AG04449 (cell line): Measurements from ENCODE around the gene TMEM51.
A peak's percentile ranks its signal among the peaks of the same experiment; 100 is the strongest.

Experiments used
- CTCF ChIA-PET: fragments of 350-600 bp; formaldehyde crosslinking; extraction: SDS; loops from one replicate; lab custom pipeline; 2021; ENCODE audit warnings: antibody characterized with exemption; lab: Yijun Ruan, JAX
- POLR2A ChIA-PET: fragments of 400-600, 350-600 bp; formaldehyde crosslinking; extraction: SDS; loops from one replicate; lab custom pipeline; 2020; ENCODE audit warnings: antibody characterized with exemption, inconsistent platforms; lab: Yijun Ruan, JAX
- DNase-seq: peaks from one replicate; pipeline ENCODE4 v3.0.0-alpha.2; 2010; ENCODE audit warnings: low read depth, low spot score
- H3K4me3 ChIP-seq: 2 replicates; pipeline ENCODE4 v1.5.1; 2011; ENCODE audit warnings: low read depth, mild to moderate bottlenecking, control low read depth, low read length
- TF ChIP-seq, protein P1 (sequence below): IDR thresholded peaks from one replicate; pipeline ENCODE4 v1.5.1; 2011; ENCODE audit warnings: mild to moderate bottlenecking, moderate library complexity, low read length, control low read depth, inconsistent platforms; ENCODE audit not compliant: insufficient read depth; ENCODE audit errors: missing control alignments

TMEM51 gene

DNA sequence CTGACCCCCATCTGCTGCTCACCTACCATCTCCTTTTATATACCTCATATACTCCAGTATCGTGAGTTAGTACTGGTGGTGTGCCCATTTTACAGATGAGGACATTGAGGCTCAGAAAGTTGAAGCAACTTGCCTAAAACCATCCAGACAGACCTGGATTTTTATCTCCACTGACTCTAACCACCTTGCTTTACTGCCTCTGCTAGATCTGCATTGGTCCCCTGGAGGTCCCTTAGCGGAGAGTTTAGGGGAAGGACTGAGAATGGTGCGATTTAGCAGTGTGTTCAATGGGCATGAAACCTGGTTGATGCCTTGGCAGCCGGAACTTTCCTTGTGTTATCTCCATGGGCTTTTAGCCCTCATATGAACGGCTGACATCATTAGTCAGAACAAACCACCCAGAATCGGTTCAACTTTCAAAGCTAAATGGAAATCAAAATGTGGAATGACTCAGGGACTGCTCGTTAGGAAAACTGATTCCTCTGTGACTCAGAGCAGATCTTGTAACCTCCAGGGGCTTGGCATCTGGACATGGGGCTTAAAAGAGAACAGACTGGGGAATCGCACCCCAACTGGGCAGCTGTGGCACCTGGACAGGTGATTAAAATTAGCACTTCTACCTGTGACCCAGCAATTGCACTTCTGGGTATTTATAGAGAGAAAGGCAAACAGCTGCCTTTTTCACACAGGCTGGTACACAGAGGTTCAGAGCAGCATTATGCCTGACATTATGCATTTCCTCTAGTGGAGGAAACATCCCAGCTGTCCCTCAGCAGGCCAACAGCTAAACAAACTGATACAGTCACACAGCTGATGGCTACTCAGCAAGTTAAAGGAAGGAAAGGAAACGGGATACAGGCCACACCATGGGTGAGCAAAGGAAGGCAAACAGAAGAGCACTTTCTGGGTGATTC, 25.3 kb downstream of the TMEM51 start:
- no peak overlapping the region for H3K4me3 ChIP-seq
- TF ChIP-seq, protein P1, sequence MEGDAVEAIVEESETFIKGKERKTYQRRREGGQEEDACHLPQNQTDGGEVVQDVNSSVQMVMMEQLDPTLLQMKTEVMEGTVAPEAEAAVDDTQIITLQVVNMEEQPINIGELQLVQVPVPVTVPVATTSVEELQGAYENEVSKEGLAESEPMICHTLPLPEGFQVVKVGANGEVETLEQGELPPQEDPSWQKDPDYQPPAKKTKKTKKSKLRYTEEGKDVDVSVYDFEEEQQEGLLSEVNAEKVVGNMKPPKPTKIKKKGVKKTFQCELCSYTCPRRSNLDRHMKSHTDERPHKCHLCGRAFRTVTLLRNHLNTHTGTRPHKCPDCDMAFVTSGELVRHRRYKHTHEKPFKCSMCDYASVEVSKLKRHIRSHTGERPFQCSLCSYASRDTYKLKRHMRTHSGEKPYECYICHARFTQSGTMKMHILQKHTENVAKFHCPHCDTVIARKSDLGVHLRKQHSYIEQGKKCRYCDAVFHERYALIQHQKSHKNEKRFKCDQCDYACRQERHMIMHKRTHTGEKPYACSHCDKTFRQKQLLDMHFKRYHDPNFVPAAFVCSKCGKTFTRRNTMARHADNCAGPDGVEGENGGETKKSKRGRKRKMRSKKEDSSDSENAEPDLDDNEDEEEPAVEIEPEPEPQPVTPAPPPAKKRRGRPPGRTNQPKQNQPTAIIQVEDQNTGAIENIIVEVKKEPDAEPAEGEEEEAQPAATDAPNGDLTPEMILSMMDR, result no peak
- ChIA-PET CTCF (interaction anchor here (1.1 to 2.4 kb wide), 4 partner anchors 10 to 93 kb away, joined by 4 to 7 read pairs (median 6); no protein-coding TSS in a partner anchor), POLR2A (interaction anchor here (0.8 to 1.9 kb wide), 3 partner anchors 10 to 23 kb away, joined by 4 to 5 read pairs (median 5); no protein-coding TSS in a partner anchor)
- DNase-seq, result peak; percentile 59

DNA sequence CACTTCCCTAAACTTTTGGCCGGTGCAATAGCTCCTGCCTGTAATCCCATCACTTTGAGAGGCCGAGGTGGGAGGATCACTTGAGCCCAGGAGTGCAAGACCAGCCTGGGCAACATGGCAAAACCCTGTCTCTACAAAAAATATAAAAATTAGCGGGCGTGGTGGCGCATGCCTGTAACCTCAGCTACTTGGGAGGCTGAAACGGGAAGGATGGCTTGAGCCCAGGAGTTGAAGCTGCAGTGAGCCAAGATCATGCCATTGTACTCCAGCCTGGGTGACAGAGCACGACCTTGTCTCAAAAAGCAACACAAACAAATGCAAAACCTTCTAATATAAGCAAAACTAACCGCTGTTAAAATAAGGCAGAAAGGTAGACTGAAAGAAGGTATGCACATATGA, 25.9 kb downstream of the TMEM51 start:
- POLR2A ChIA-PET, result interaction anchor here (1.2 to 1.9 kb wide), 2 partner anchors 11 to 23 kb away, joined by 5 read pairs; no protein-coding TSS in a partner anchor
- no peak for DNase-seq
- TF ChIP-seq, protein P1, result no peak
- no peak overlapping the region for H3K4me3 ChIP-seq
- CTCF ChIA-PET, result interaction anchor here (1.1 to 1.3 kb wide), 2 partner anchors 10 to 51 kb away, joined by 4 to 7 read pairs; no protein-coding TSS in a partner anchor

DNA sequence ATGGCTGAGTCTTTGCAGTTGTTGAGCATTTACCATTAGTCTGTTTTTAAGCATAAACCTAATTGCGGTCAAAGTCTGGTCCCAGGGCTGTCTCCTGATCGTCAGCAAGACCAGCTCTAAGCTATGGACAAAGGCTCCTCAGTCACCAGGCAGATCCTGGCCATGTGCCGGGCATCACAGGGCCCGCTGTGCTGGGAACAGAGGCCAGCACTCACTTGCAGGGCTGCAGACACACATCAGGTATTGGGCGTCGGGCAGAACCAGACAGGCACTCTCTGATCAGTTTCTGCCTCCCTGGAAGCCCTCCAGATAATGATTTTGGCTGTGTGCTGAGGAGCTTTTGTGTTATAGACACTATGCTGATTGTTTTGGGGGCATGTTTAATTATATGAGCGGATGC, 26.6 kb downstream of the TMEM51 start:
- ChIA-PET CTCF (interaction anchor here (0.7 to 0.9 kb wide), 3 partner anchors 8 to 28 kb away, joined by 3 read pairs; no protein-coding TSS in a partner anchor), POLR2A (no interaction called here)
- H3K4me3 ChIP-seq, result no peak overlapping the region
- DNase-seq, result no peak
- TF ChIP-seq, protein P1, result no peak

DNA sequence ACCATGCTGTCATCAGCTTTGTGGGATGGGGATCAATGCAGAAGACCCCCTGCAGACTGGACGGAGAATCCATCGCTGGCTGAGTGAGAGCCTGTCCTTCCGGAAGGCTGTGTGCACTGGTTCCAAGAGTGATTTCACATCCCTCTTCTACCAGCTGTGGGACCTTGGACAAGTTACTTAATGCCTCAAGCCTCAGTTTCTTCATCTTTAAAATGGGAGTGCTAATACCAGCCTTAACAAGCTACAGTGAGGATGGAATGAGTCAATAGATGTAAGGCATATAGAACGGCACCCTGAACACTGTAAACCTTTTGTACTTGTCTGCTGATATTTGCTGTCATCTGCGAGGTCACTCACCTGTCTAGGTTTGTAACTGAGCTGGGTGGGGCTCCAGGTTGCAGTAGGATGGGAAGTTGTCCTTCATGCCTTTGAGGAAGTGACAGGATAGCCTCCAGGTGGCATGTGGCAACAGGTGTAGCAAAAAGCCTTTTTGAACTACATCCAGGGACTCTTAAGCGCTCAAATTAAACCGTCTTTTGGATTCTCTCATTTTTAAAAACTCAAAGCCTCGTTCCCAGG, 27.5 kb downstream of the TMEM51 start:
- CTCF ChIA-PET, result interaction anchor here (0.7 to 1.4 kb wide), 6 partner anchors 9 to 91 kb away, joined by 3 to 4 read pairs (median 3); no protein-coding TSS in a partner anchor
- DNase-seq, result no peak
- no peak overlapping the region for H3K4me3 ChIP-seq
- POLR2A ChIA-PET, result no interaction called here
- TF ChIP-seq, protein P1, result no peak

DNA sequence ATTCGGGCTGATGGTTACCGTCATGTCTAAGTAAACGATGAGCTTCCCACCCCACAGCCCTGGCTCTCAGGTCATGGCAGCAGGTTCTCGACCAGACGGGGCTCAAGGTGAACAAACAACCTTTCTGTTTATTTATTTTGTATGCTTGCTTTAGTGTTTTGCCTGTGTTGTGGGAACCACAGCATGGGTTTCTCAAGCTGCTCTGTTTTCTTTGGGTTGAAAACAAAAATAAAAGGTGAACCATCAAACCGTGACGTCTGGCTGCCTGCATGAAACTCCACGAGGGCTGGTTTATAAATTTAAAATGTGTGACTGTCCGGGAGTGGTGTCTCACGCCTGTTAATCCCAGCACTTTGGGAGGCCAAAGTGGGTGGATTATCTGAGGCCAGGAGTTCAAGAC, 28.0 kb downstream of the TMEM51 start:
- H3K4me3 ChIP-seq, result no peak overlapping the region
- ChIA-PET CTCF (interaction anchor here (1.0 to 2.4 kb wide), 5 partner anchors 13 to 91 kb away, joined by 3 to 8 read pairs (median 3); no protein-coding TSS in a partner anchor), POLR2A (no interaction called here)
- no peak for DNase-seq
- TF ChIP-seq, protein P1, result no peak
